Activated CD4-positive, alpha-beta T cell treated with anti-CD3 and anti-CD28 coated beads for 36 hours (primary cell): ENCODE results near the gene NANOGP8. TPM values are rescaled to one million over a fixed set of nuclear protein-coding genes. Genes with fewer than 3 reads are reported as not detected.

Source experiments
- ATAC-seq: fragments of 200-7000 bp; cut with Tn5 transposase; one replicate; pipeline ENCODE4 v1.10.0; 2021; ENCODE audit warnings: mild to moderate bottlenecking, moderate library complexity
- CTCF ChIA-PET: fragments of 350-600 bp; sonication (Branson Sonifier 250); formaldehyde crosslinking; loops from one replicate; lab custom pipeline; 2021; ENCODE audit warnings: antibody characterized with exemption; lab: Charles Lee
- POLR2A ChIA-PET: fragments of 350-600 bp; sonication (Branson Sonifier 250); formaldehyde crosslinking; loops from one replicate; lab custom pipeline; 2021; ENCODE audit warnings: antibody characterized with exemption, inconsistent platforms; lab: Charles Lee
- DNase-seq: peaks from one replicate; pipeline ENCODE4 v3.0.0-alpha.2; 2020
- H3K27ac Mint-ChIP-seq: one replicate; pipeline ENCODE4 v1.8.0; 2021; ENCODE audit warnings: mixed read lengths
- H3K27me3 Mint-ChIP-seq: one replicate; pipeline ENCODE4 v1.8.0; 2021; ENCODE audit warnings: mixed read lengths
- H3K36me3 Mint-ChIP-seq: one replicate; pipeline ENCODE4 v1.8.0; 2021; ENCODE audit warnings: low read depth, mixed read lengths
- H3K4me1 Mint-ChIP-seq: one replicate; pipeline ENCODE4 v1.8.0; 2021; ENCODE audit warnings: mixed read lengths
- H3K4me3 Mint-ChIP-seq: one replicate; pipeline ENCODE4 v1.8.0; 2021; ENCODE audit warnings: mild to moderate bottlenecking, moderate library complexity, mixed read lengths
- H3K9me3 Mint-ChIP-seq: one replicate; pipeline ENCODE4 v1.8.0; 2021; ENCODE audit warnings: low read depth, mixed read lengths
- intact Hi-C, 2 experiments: fragments of 100-400 bp; cut with DNase I in 1 of 2; cut with micrococcal nuclease in 1 of 2; formaldehyde crosslinking; loops; one replicate each; pipeline versions ENCODE4 v1.14.2 to v1.15.1; 2022 to 2024; cut with DNase I, micrococcal nuclease
- total RNA-seq, 2 experiments: library from RNA; stranded (reverse); gene quantifications; one replicate each; pipeline ENCODE4 v1.2.3, GENCODE V29; 2021

The NANOGP8 gene
- total RNA-seq, 2 experiments from 2014 or later = not detected

- DNase-seq = no peak
- ChIA-PET POLR2A (no interaction called here), CTCF (no interaction called here)
- H3K27me3 Mint-ChIP-seq = peaks cover 9% of the 10 kb centered on the region
- H3K4me3 Mint-ChIP-seq = no peak overlapping the region
- no peaks in the 10 kb centered on the region for H3K36me3 Mint-ChIP-seq
- H3K4me1 Mint-ChIP-seq = no peaks in the 10 kb centered on the region
- no peak overlapping the region for H3K27ac Mint-ChIP-seq
- intact Hi-C loops = no loop called here
- ATAC-seq = no peak
- H3K9me3 Mint-ChIP-seq = no peaks in the 10 kb centered on the region
Observed at GRCh38 chr15:35068846-35069475, 16.1 kb downstream of the NANOGP8 start.

GRCh38 chr15:35067496-35068347, 17.4 kb downstream of the NANOGP8 start:
- Mint-ChIP-seq H3K4me3 (no peak overlapping the region), H3K4me1 (no peaks in the 10 kb centered on the region), H3K27ac (no peak overlapping the region)

GRCh38 chr15:35066094-35066493, 19.0 kb downstream of the NANOGP8 start:
- Mint-ChIP-seq H3K4me1 (no peaks in the 10 kb centered on the region), H3K4me3 (no peak overlapping the region), H3K9me3 (no peaks in the 10 kb centered on the region), H3K27me3 (peaks cover 9% of the 10 kb centered on the region), H3K27ac (no peak overlapping the region), H3K36me3 (no peaks in the 10 kb centered on the region)
- ChIA-PET POLR2A (no interaction called here), CTCF (interaction anchor here (0.6 to 0.9 kb wide), 2 partner anchors 187 to 379 kb away, joined by 3 read pairs; no protein-coding TSS in a partner anchor)
- DNase-seq (no peak), ATAC-seq (no peak)
- intact Hi-C loops = no loop called here

More at GRCh38 chr15:35067496-35068347, 17.4 kb downstream of the NANOGP8 start:
- POLR2A ChIA-PET = interaction anchor here (0.6 kb wide), 1 partner anchor 1414 kb away, joined by 4 read pairs; no protein-coding TSS in a partner anchor
- Mint-ChIP-seq H3K27me3 (peaks cover 9% of the 10 kb centered on the region), H3K36me3 (no peaks in the 10 kb centered on the region), H3K9me3 (no peaks in the 10 kb centered on the region)
- intact Hi-C loops = no loop called here
- CTCF ChIA-PET = interaction anchor here (0.5 kb wide), 1 partner anchor 541 kb away, joined by 3 read pairs; no protein-coding TSS in a partner anchor
- DNase-seq (no peak), ATAC-seq (no peak)

- no peak overlapping the region for H3K4me3 Mint-ChIP-seq
- CTCF ChIA-PET = interaction anchor here (1.3 kb wide), 1 partner anchor 14 kb away, joined by 3 read pairs; no protein-coding TSS in a partner anchor
Observed at GRCh38 chr15:35064576-35065190, 20.4 kb downstream of the NANOGP8 start.

GRCh38 chr15:35062738-35063099, 22.4 kb downstream of the NANOGP8 start:
- CTCF ChIA-PET = no interaction called here
- POLR2A ChIA-PET = no interaction called here
- no peak for ATAC-seq

More at GRCh38 chr15:35064576-35065190, 20.4 kb downstream of the NANOGP8 start:
- DNase-seq = no peak
- POLR2A ChIA-PET = no interaction called here
- intact Hi-C loops = no loop called here
- no peaks in the 10 kb centered on the region for H3K9me3 Mint-ChIP-seq
- H3K27me3 Mint-ChIP-seq = peaks cover 9% of the 10 kb centered on the region
- H3K4me1 Mint-ChIP-seq = no peaks in the 10 kb centered on the region
- ATAC-seq = no peak
- no peak overlapping the region for H3K27ac Mint-ChIP-seq
- H3K36me3 Mint-ChIP-seq = no peaks in the 10 kb centered on the region

GRCh38 chr15:35061825-35062737, 23.0 kb downstream of the NANOGP8 start:
- Mint-ChIP-seq H3K9me3 (no peaks in the 10 kb centered on the region), H3K36me3 (no peaks in the 10 kb centered on the region), H3K27ac (no peak overlapping the region), H3K4me3 (no peak overlapping the region), H3K4me1 (no peaks in the 10 kb centered on the region), H3K27me3 (peaks cover 2% of the 10 kb centered on the region)
- ATAC-seq (no peak), DNase-seq (no peak)
- CTCF ChIA-PET = no interaction called here
- intact Hi-C loops = no loop called here
- POLR2A ChIA-PET = no interaction called here

More at GRCh38 chr15:35062738-35063099, 22.4 kb downstream of the NANOGP8 start:
- H3K36me3 Mint-ChIP-seq = no peaks in the 10 kb centered on the region
- peaks cover 2% of the 10 kb centered on the region for H3K27me3 Mint-ChIP-seq
- intact Hi-C loops = no loop called here
- no peak overlapping the region for H3K27ac Mint-ChIP-seq
- H3K4me1 Mint-ChIP-seq = no peaks in the 10 kb centered on the region
- H3K9me3 Mint-ChIP-seq = no peaks in the 10 kb centered on the region
- no peak overlapping the region for H3K4me3 Mint-ChIP-seq
- no peak for DNase-seq

GRCh38 chr15:35061161-35061824, 23.8 kb downstream of the NANOGP8 start:
- DNase-seq (no peak), ATAC-seq (no peak)
- H3K4me3 Mint-ChIP-seq = no peak overlapping the region
- H3K27ac Mint-ChIP-seq = no peak overlapping the region
- CTCF ChIA-PET = no interaction called here
- POLR2A ChIA-PET = no interaction called here
- no peaks in the 10 kb centered on the region for H3K36me3 Mint-ChIP-seq
- H3K9me3 Mint-ChIP-seq = no peaks in the 10 kb centered on the region
- peaks cover 2% of the 10 kb centered on the region for H3K27me3 Mint-ChIP-seq
- no peaks in the 10 kb centered on the region for H3K4me1 Mint-ChIP-seq
- intact Hi-C loops = no loop called here

- DNase-seq = no peak
- Mint-ChIP-seq H3K27me3 (no peaks in the 10 kb centered on the region), H3K4me3 (no peak overlapping the region), H3K4me1 (no peaks in the 10 kb centered on the region), H3K27ac (no peak overlapping the region), H3K36me3 (no peaks in the 10 kb centered on the region), H3K9me3 (no peaks in the 10 kb centered on the region)
- ATAC-seq = no peak
- ChIA-PET POLR2A (no interaction called here), CTCF (no interaction called here)
- intact Hi-C loops = no loop called here
Observed at GRCh38 chr15:35060591-35060990, 24.5 kb downstream of the NANOGP8 start.

- ChIA-PET CTCF (interaction anchor here (0.6 kb wide), 1 partner anchor 21 kb away, joined by 3 read pairs; no protein-coding TSS in a partner anchor), POLR2A (no interaction called here)
- Mint-ChIP-seq H3K27me3 (no peaks in the 10 kb centered on the region), H3K4me1 (no peaks in the 10 kb centered on the region), H3K36me3 (no peaks in the 10 kb centered on the region), H3K9me3 (no peaks in the 10 kb centered on the region), H3K4me3 (no peak overlapping the region), H3K27ac (no peak overlapping the region)
- no peak for DNase-seq
- ATAC-seq = no peak
- intact Hi-C loops = loop anchor here in 1 of 2 experiments (5.0 kb wide), 1 partner anchor 624 kb away; no protein-coding TSS in a partner anchor
Observed at GRCh38 chr15:35058534-35059054, 26.5 kb downstream of the NANOGP8 start.

GRCh38 chr15:35055416-35056105, 29.5 kb downstream of the NANOGP8 start:
- Mint-ChIP-seq H3K27me3 (no peaks in the 10 kb centered on the region), H3K9me3 (no peaks in the 10 kb centered on the region), H3K27ac (no peak overlapping the region), H3K4me3 (no peak overlapping the region), H3K36me3 (no peaks in the 10 kb centered on the region), H3K4me1 (no peaks in the 10 kb centered on the region)
- ChIA-PET CTCF (interaction anchor here (1.0 kb wide), 1 partner anchor 15 kb away, joined by 3 read pairs; no protein-coding TSS in a partner anchor), POLR2A (no interaction called here)
- no peak for DNase-seq
- intact Hi-C loops = loop anchor here in 1 of 2 experiments (5.0 kb wide), 1 partner anchor 627 kb away; no protein-coding TSS in a partner anchor
- no peak for ATAC-seq
